ENCODE results near the gene OPN1LW.

The OPN1LW gene

DNA sequence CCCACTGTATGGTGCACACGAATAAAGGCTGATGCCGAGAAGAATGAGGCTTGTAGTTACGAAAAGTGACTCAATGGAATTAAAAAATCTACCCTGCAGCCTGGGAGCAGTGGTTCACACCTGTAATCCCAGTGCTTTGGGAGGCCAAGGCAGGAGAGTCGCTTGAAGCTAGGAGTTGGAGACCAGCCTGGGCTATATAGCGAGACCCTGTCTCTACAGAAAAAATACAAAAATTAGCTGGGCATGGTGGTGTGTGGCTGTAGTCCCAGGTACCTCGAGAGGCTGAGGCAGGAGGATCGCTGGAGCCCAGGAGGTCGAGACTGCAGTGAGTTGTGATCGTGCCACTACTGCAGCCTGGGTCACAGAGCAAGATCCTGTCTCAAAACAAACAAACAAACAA is 11.7 kb upstream of the OPN1LW start:
- no peak overlapping the region for H3K4me3 ChIP-seq (ENCODE audit: low read depth, low read length)
- no peak for TF ChIP-seq CTCF (conservative IDR thresholded peaks at IDR 0.05; ENCODE audit: low read depth, low read length)
- no peak for DNase-seq (ENCODE audit: low read depth)

GRCh38 chrX:154135458-154136229 is 8.4 kb upstream of the OPN1LW start:
- DNase-seq (ENCODE audit: low read depth), result no peak
- no peak for TF ChIP-seq CTCF (conservative IDR thresholded peaks at IDR 0.05; ENCODE audit: low read depth, low read length)
- H3K4me3 ChIP-seq (ENCODE audit: low read depth, low read length), result no peak overlapping the region

DNA sequence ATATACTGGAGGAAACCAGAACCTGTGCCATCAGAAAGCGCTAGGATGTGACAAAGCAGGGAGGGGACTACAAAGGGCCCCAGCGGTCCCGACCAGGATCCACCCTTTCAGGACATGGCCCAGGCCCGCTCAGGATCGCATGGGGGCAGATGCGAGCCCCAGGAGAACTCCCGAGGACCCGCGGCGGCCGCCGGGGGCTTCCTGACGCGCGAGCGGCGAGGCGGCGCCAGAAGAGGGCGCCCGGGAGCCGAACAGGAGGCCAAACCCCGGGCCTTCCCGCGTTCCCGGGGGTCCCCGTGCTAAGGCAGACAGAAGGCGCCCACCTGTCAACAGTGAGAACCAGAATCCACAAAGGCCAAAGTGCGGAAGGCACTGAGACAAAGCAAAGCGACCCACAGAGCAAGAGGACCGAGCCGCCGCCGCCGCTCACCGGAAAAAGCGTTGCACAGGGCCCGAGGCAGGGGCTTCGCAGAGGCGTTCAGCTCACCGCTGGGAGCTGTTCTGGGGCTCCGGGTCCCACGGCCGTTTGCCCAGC is 7.3 kb upstream of the OPN1LW start:
- peak; percentile 60 for TF ChIP-seq CTCF (conservative IDR thresholded peaks at IDR 0.05; ENCODE audit: low read depth, low read length)
- peak; percentile 36 for DNase-seq (ENCODE audit: low read depth)
- peak overlapping the region; percentile 44 for H3K4me3 ChIP-seq (ENCODE audit: low read depth, low read length)

GRCh38 chrX:154138857-154139256 is 5.2 kb upstream of the OPN1LW start:
- no peak for DNase-seq (ENCODE audit: low read depth)
- no peak for TF ChIP-seq CTCF (conservative IDR thresholded peaks at IDR 0.05; ENCODE audit: low read depth, low read length)
- H3K4me3 ChIP-seq (ENCODE audit: low read depth, low read length), result no peak overlapping the region

- H3K4me3 ChIP-seq (ENCODE audit: low read depth, low read length), result no peak overlapping the region
- no peak for DNase-seq (ENCODE audit: low read depth)
- TF ChIP-seq CTCF (conservative IDR thresholded peaks at IDR 0.05; ENCODE audit: low read depth, low read length), result no peak
Observed at GRCh38 chrX:154140206-154140605, 3.8 kb upstream of the OPN1LW start.

DNA sequence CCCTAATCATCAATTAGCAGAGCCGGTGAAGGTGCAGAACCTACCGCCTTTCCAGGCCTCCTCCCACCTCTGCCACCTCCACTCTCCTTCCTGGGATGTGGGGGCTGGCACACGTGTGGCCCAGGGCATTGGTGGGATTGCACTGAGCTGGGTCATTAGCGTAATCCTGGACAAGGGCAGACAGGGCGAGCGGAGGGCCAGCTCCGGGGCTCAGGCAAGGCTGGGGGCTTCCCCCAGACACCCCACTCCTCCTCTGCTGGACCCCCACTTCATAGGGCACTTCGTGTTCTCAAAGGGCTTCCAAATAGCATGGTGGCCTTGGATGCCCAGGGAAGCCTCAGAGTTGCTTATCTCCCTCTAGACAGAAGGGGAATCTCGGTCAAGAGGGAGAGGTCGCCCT is 3.3 kb upstream of the OPN1LW start:
- no peak for TF ChIP-seq CTCF (conservative IDR thresholded peaks at IDR 0.05; ENCODE audit: low read depth, low read length)
- DNase-seq (ENCODE audit: low read depth), result no peak
- H3K4me3 ChIP-seq (ENCODE audit: low read depth, low read length), result no peak overlapping the region

GRCh38 chrX:154142386-154142785 is 1.7 kb upstream of the OPN1LW start:
- no peak for DNase-seq (ENCODE audit: low read depth)
- TF ChIP-seq CTCF (conservative IDR thresholded peaks at IDR 0.05; ENCODE audit: low read depth, low read length), result no peak
- H3K4me3 ChIP-seq (ENCODE audit: low read depth, low read length), result no peak overlapping the region
